GM19468 (cell line): ENCODE measurements around the gene FOXP1.

Experiments used
- ATAC-seq: cut with Tn5 transposase; IDR thresholded peaks from one replicate; pipeline ENCODE4 v1.9.1; 2021; ENCODE audit warnings: mild to moderate bottlenecking, moderate library complexity, moderate number of reproducible peaks; ENCODE audit not compliant: unreplicated experiment; ENCODE audit errors: extremely low read depth

FOXP1 gene

DNA sequence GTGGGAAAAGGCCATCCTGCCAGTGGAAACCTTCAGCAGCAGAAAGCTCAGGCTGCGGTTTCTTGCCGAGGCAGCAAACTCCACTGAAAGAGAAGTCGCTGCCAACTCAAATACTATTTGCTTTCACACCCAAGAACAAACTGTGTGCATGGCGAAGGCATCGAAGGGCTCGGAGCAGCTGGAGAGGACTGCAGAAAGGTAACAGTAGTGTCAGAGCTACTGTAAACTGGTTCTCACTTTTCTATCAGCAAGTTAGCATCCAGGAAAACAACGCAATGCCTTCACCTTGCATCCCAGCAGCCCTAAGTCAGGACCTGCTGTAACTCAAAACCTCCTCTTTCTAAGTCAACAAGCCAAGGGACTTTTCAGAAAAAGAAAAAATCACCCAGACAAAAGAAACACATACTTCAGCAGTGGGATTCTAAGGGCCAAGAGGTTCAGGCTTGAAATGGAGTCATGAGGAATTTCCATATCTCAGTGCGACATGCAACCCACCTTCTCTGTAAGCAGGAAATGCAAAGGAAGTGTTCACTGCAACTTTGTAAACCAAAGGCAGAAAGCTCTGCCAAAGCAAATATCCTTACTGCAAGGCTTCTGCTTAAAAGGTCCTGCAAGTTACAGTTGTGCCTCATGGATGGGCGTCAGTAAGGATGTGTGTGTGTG, 193.5 kb downstream of the FOXP1 start:
- ATAC-seq, result no peak

DNA sequence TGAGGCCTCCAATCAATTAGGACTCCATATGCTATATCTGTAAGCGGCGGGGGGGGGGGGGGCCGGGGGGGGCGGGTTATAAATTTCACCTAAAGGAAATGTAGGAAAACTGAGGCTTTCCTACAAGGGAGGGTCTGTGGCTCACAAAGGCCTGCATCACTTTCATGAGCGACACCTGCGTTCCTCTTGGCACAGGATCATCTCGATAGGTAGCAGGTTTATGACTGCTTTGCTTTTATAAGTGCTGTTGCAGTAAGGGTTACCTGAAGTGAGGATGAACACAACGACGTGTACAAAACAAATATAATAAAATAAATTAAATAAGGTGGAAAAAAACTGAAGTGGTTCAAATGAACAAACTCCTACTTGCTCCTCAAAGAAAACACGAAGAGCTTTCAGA, 194.3 kb downstream of the FOXP1 start:
- no peak for ATAC-seq

- no peak for ATAC-seq
Observed at GRCh38 chr3:71388535-71389120, 194.9 kb downstream of the FOXP1 start.

- no peak for ATAC-seq
Observed at GRCh38 chr3:71387586-71387985, 195.9 kb downstream of the FOXP1 start.

DNA sequence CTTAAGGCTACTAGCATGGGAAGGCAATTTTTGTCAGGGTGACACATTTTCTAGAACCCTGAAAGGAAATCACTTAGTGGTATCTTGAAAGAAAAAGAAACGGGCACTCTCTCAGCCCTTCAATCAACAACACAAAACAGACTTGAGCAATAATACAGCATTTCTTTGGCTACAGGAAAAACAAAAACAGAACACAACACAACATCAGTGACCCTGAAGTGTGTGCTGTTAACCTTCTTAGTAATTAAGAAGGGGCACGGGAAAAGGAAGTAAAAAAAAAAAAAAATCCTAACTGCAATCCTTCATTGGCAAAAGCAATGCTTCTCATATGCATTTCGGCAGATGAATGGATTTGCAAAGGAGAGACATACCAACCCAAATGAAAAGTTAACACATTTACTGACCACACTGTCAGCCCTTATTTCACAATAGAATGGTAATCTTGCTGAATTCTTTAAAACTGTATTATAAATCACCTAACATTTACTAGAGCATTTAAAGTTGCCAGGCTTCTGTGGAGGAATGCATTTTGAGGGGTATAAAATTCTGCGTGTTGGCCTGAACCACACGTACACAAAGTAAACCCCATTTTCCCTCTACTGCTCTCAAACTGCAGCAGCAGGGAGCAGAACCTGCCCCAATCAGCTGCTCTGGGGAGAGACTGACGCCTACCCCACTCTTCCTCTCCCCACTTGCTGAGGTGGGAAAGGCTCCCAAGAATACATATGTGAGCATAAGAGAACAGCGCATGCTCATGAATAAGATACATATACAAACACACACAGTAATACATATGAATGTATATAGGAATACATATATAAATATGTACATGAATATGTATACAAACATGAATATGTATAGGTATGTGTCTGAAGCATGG, 198.5 kb downstream of the FOXP1 start:
- no peak for ATAC-seq

GRCh38 chr3:71384388-71384787, 199.1 kb downstream of the FOXP1 start:
- no peak for ATAC-seq

DNA sequence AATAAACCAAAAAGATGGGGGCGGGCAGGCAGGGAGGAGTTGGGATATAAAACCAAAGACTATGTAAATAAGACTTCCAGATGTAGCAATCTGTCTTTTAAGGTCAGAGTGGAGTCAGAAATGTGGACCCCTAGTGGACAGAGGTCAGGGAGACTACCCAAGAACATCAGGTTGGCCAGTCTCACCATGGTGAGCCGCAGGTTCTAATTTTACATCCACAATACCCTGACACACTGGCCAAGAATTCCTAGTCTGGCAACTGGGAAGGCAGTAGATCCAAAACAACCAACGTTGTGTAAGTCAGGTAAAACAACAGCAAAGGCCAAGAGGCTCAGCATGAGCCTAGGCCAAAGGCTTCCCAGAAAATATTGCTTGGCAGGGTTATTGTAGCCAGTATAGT, 203.4 kb downstream of the FOXP1 start:
- ATAC-seq, result no peak

DNA sequence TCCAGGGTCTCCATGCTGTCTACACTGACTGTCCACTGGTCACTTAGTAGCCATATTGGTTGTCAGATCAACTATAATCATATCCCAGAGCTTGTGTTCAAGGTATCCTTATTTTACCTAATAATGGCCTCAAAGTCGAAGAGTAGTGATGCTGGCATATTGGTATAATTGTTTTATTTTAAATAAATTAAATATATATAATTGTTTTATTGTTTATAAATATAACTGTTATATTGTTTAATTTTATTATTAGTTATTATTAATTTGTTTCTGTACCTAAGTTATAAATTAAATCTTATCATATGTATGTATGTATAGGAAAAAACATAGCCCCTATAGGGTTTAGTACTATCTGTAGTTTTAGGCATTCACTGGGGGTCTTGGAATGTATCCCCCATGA, 205.0 kb downstream of the FOXP1 start:
- no peak for ATAC-seq

GRCh38 chr3:71376911-71377310, 206.6 kb downstream of the FOXP1 start:
- ATAC-seq, result no peak

- no peak for ATAC-seq
Observed at GRCh38 chr3:71376503-71376902, 207.0 kb downstream of the FOXP1 start.

GRCh38 chr3:71374582-71374981, 208.9 kb downstream of the FOXP1 start:
- no peak for ATAC-seq

- ATAC-seq, result no peak
Observed at GRCh38 chr3:71372911-71373637, 210.5 kb downstream of the FOXP1 start.

GRCh38 chr3:71372241-71372768, 211.2 kb downstream of the FOXP1 start:
- no peak for ATAC-seq

DNA sequence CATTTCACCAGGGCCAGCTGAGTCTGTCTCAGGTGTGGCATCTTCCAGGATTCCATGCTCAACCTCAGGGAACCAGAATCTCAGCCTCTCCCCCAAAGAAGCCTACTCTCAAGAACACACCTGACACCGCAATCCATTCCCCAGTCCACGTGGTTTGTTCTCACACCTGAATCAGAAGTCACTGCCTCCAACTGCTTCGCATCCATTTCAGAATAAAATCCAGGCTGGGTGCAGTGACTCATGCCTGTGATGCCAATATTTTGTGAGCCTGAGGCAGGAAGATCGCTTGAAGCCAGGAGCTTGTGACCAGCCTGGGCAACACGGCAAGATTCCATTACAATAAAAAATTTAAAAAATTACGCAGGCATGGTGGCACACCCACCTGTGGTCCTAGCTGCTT, 212.2 kb downstream of the FOXP1 start:
- no peak for ATAC-seq

DNA sequence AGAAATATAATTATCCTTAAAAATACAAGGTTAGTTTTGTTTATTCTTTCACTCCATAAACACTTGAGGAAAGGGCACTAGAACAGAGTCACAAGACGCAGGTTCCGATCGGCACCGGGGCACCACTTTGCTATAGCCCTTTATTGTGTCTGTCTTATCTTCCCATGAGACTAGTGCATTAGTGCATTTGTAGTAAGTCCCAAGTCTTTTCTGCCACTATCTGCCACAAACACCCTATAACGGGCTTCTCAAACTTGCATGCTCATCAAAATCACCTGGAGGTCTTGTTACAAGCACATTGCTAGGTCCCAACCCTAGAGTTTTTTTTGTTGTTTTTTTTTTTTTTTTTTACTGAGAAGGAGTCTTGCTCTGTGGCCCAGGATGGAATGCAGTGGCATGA, 213.1 kb downstream of the FOXP1 start:
- ATAC-seq, result no peak

- no peak for ATAC-seq
Observed at GRCh38 chr3:71369701-71370391, 213.7 kb downstream of the FOXP1 start.

DNA sequence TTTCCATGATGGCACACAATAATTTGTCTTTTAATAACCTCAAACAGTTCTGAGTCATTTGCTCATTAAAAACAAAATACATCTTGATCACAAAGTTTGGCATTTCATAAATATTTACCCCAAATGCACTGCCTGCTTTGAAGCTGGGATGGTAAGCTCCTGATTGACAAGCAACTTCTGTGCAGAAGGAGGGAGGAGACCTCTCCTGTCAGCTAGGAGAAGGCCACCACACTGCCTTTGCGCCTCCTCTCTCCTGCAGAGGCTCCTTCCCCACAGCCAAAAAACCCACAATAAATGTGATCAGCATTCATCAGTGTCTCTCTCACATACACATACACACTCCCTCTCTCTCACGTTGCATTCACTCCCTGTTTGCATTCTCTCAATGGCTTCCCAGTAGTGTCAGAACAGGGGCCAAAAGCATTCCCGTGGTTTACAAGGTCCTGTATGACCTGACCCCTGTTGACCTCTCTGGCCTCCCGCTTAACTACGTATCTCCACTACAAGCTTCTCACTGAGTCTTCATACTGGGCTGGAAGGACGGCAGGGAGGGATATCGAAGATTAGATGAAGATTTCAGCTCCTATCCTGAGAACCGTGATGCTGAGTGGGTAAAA, 216.4 kb downstream of the FOXP1 start:
- no peak for ATAC-seq

GRCh38 chr3:71361334-71361890, 222.1 kb downstream of the FOXP1 start:
- ATAC-seq, result no peak

- peak; percentile 89 for ATAC-seq
Observed at GRCh38 chr3:71360764-71361163, 222.8 kb downstream of the FOXP1 start.
